ENCODE results near the gene CCDC47.
"Not testable (repeated sequence)": the region's sequence is repeated elsewhere in the genome, so short reads cannot be mapped to it uniquely, and the experiment has no call there.

CCDC47 gene

DNA sequence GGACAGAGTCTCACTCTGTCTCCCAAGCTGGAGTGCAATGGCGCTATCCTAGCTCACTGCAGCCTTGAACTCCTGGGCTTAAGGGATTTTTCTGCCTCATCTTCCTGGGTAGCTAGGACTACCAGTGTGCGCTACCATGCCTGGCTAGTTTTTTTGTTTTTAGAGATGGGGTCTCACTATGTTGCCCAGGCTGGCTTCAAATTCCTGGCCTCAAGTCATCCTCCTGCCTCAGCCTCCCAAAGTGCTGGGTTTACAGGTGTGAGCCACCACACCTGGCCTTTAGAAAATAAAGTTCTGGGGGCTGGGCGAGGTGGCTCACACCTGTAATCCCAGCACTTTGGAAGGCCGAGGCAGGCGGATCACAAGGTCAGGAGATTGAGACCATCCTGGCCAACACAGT is 53.2 kb downstream of the CCDC47 start:
- not testable (repeated sequence) for DNase-seq

DNA sequence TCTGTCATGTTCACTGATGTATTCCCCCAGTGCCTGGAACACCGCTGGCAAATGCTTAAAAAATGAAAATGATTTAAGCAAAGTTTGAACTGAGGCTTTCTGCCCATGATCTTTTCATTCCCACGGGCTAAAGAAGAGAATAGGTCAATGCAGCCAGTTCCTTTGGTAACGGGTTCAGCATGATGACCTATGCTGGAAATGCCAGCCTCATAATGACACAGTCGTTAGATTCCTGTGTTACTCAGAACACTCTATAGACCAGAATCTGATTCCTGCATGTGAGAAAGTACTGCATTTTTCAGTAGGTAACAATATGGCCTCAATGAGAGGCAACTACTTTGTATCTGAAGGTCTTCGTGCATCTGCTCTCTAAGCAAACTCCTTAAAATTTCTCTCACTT is 54.4 kb downstream of the CCDC47 start:
- DNase-seq: no peak

DNA sequence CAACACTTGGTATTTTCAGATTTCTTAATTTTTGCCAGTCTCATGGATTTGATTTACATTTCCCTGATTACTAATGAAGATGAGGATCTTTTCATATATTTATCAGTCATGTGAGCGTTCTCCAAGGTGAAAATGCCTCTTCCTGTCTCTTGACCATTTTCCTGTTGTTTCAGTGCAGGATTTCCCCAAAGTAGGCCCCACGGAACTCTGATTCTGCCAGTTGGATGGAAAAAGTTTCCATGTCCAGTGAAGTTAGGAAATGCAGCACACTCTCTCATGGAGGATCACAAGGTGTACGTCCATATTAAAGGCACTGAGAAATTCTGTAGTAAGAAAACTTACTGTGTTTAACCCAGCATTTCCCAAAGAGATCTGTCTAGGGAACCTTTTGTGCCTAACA is 57.0 kb downstream of the CCDC47 start:
- no peak for DNase-seq

DNA sequence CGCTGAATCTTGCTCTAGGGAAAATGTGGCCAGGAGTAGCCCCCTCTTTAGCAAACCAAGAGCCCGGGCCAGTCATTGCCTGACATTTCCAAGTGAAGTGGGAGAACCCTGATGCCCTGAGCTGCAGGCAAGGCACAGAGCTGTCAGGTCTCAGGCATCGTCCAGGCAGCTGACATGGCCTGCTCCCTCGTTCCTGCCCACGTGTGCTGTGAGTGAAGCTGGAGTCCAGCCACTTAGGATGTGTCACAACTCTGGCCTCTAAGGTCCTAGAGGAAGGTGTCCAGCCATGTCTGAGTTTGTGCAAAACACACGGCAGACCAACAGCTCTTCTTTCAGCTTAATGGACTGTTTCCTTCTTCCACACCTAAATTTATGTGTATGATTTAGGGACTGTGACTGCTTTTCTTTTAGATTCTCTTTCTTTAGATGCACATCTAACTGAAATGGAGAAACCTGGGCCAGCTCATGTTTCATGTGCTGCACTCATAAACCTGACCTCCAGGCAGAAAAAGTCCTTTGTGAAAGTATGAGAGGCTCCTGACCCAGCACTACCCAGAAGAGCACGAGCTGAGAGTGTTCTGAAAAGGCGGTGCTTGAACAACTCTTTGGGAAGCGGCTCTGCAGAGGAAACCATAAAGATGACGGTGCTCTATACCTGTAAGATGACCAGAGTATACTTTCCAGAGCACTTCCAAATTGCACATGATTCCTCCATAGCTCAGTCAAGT is 58.7 kb downstream of the CCDC47 start:
- no peak for DNase-seq

DNA sequence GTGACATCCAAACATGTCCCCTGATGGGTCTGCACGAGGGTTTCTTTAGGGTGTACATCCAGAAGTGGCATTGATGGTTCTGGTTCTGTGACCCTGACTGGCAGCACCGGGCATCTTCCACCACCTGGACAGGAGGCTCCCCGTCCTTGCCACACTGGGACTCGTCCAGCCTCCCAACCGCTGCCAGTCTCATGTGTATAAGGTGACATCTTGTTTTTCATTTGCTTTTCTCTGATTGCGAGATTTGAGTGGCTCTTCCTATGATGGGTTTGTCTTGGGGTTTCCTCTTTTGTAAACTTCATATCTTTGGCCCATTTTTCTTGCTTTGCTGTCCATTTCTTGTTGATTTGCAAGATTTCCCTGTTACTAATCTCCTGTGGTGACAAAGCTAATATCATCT is 64.3 kb downstream of the CCDC47 start:
- no peak for DNase-seq

DNA sequence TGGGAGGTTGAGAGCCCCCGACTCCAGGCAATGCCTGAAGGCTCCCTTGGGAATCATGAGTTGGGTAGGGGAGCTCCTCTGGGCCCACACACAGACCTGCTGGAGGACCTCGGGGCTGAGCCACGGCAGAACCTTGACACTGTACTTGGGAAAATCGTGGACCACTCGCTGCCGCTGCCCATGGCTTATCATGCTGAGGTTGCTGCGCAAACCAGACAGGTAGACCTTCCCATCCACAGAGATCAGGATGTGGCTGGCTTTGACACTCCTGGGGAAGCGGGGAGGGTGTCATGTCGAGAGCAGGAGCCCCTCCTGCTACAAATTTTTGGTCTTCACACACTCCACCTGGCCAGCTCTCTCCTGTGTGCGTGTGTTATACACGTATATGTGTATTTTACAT is 66.2 kb downstream of the CCDC47 start:
- no peak for DNase-seq

DNA sequence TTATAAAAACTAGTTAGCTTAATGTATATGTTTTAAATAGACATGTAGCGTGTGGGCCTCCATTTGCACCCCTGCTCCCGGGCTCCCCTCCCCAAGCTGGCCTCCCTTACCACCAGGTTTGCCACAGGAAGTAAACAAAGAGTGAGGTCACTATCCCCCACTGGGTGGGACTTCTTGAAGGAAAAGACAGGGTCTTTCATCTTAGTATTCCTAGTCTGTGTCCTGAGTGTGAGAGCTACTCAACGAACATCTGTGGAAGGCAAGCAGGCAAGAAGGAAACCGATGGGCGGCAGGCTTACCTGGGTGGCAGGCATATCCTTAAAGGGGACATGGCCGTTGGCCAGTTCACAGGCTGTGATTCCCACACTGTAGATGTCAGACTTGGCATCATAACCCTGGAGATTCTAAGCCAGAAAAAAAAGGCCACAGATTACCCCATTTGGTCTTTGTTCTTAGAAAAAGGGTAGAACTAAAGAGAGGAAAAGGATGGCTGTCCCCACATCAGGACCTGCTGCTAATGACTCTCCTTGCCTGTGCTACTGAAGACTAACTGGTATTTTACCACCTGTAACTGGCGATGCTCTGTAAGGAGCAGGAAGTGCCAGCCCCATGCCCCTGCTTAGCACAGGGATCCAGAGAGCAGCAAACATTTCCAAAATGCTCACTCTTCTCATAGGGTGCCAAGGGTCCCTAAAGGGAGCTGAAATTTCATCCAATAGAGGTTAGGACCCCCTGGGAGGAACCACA is 66.9 kb downstream of the CCDC47 start:
- no peak for DNase-seq

DNA sequence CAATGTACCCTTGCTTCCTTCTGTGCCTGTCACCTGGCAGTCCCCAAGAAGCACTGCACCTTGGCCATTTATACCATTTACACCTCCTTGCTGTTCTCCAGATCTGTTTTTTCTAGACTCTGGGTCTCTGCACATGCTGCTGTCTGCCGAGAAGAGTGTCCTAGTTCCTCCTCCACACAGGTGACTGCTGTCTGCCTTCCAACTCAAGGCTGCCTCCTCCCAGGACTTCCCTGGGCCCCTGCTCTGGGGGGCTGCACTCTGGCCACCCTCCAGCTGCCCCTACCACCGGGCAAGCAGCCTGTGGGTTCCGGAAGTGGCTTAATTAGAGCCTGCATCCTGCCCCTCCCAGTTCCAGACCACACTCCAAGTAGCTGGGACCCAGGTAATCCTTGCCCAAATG is 67.7 kb downstream of the CCDC47 start:
- no peak for DNase-seq

DNA sequence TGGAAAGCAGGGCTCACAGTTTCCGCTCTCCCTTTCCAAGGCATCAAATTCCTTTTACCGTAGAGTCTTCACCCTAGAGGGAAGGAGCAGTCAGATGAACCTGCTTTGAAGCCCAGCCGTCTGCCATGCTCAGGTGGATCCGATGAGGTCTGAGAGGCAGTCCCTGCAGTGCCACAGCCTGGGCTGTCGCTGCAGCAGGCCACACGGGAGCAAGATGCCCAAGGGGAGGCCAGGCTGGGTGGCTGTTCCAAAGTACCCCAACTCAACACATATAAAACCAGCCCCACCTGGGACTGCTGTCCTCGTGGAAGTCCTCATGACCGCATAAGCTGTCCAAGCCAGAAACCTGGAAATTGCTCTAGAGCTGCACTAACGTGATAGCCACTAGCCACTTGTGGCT is 68.6 kb downstream of the CCDC47 start:
- no peak for DNase-seq

DNA sequence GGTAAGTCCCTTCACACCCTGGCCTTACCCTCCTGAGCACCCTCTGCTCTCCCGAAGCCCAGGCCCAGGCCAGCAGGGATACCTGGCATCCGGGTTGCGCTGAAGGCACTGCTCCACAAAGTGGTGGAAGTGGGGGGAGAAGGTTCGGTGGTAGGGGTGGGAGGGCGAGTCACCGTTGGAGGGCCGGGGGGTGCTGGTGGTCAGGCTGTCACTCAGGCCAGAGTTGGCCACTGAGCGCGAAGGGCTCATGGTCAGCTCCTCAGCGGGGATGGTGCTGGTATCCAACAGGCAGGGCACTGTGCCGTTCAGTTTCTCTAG is 69.2 kb downstream of the CCDC47 start:
- DNase-seq: no peak

DNA sequence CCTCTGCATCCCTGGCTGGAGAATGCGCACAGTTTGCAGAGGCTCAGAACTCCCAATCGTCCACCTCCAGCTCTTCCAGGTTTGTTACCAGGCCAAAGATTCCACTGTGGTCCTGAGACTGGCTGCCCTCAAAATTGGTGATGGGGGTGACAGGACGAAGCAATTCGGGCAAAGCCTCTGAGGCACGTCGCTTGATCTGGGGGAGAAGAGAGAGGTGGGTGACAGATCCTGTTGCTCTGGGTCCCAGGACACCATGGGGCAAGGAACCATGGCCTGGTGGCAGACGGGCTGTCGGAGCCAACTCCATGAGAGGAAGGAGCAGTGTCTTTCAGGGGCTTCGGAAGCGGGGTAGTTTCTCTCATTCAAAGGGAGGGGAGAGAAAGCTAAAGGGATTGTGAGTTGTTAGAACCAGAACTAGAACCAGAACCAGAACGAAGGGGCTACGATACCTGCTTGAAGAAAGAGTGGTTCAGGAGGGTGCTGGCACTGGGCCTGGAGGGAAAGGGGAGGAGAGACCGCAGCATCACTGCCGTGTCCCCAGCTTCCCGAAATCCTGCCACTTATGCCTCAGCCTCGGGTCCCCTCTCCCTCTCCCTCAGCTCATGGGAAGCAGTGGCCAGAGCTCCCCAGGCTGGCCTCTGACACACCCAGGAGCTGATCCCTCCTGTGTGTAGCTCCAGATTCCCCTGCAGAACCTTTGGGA is 69.7 kb downstream of the CCDC47 start:
- no peak for DNase-seq

DNA sequence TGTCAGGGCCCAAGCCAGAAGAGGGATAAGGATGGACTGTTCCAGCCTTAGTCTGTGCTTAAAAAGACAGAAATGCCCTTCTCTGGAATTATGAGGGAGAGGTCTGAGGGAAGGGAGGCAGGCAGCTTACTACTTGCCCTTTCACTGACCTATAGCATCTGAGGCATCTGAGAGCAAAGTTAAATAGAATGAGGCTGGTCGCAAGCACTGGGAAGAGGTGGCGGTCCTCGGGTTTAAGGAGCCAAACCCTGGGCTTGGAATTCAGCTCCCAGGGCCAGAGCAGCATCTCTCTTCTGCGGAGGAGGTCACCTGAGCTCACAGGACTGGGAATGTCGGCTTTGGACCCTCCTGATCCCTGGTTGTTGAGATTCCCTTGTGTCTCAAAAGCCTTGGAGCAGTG is 70.4 kb downstream of the CCDC47 start:
- no peak for DNase-seq

DNA sequence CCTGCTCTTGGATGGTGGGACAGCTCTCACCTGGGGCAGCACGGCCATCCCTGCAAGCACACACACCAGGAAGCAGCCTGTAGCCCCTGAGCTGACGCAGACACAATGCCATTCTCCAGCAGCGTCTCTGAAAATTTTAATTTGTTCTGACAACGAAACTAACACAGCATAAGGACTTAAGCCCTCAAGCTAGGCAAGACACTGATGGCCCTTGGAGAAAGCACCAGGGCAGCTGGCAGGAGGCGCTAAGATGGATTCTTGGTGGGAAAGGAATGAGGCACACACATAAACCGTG is 70.7 kb downstream of the CCDC47 start:
- DNase-seq: no peak

DNA sequence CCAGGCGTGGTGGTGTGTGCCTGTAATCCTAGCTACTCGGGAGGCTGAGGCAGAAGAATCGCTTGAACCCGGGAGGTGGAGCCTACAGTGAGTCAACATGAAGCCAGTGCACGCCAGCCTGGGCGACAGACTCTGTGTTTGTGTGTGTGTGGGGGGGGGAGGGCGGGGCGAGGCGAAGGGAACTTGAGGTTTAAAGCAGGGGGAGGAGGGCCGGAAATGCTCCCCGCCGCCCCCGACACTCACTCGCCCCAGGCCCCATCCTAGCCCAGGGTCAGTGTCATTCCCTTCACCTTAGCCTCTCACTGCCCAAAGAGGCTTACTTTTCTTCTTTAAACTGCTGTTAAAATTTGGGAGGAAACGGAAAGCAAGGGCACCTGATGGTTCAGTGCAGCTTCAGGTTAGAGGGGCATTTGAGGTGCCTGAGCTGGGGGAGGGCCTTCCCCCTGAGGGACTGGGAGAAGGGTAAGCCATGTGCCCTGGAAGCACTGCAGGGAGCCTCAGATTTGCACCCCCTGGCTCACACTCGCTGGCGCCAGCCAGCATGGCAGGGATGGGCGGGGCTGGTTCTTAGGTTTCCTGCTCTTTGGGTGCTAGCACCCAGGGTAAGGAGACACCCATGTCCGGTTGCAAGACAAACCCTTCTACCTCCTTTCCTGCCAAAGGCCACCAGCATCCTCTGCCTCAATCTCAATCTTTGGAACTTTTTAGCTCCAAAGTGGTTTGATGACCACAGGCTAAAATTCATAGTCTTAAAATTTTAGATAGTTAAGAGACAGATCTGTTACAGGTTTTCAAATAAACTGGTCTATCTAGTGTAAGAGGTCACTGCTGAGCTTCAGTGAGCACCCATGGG is 71.3 kb downstream of the CCDC47 start:
- DNase-seq: peak; percentile 86

DNA sequence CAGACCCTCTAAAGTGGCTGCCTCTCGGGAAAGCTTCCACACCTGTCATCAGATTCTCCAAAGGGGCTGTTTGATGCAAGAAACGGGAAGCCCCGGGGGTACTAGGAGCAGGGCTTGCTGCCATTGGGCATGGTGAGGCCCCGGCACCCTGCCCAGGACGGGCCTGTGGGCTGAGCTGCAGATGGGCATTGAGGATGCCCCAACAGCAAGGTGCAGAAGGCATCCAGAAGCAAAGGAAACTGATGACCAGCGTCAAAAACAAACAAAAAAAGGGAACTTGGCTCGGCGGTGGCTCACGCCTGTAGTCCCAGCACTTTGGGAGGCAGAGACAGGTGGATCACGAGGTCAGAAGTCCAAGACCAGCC is 72.0 kb downstream of the CCDC47 start:
- DNase-seq: no peak

DNA sequence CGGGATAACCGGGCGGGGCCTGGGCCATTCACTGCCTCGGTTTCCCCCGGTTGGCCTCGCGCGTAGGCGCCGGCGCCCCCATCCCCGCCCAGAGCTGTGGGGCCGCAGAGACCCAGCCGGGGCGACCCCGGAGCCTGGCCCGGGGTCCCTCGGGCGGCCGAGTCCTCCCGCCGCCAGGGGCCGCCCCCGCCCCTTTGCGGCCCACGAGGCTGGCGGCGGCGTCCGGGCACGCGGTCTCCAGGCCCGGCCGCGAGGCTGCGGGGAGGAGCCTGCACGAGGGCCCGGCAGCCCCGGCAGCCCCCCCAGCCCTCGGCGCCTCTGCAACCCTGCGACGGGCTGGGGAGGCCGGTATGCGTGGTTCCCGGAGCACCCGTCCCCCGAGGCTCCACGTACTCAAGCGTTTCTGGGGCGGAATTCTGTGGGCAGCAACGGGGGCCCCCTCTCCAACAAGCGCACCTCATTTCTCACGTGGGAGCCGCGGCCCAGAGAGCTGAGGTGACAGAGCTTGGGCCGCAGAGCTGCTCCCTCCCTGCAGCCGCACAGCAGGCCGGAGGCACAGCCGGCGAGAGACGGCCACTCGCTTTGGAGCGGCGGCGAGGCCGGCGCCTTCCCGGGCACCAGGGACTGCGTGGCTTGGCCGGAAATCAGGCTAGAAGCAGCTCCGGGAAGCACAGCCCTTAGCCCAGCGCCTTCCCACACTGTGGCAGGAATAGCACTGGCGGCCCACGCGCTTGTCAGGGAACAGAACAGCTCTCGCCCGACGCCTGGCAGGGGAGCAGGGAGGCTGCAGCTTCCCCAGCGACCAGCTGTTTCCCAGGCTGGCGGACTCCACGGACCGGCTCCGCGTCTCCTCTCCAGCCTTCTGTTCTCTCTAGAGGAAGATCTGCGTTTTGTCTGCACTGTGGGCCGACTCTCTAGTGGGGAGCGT is 72.6 kb downstream of the CCDC47 start:
- peak; percentile 57 for DNase-seq

DNA sequence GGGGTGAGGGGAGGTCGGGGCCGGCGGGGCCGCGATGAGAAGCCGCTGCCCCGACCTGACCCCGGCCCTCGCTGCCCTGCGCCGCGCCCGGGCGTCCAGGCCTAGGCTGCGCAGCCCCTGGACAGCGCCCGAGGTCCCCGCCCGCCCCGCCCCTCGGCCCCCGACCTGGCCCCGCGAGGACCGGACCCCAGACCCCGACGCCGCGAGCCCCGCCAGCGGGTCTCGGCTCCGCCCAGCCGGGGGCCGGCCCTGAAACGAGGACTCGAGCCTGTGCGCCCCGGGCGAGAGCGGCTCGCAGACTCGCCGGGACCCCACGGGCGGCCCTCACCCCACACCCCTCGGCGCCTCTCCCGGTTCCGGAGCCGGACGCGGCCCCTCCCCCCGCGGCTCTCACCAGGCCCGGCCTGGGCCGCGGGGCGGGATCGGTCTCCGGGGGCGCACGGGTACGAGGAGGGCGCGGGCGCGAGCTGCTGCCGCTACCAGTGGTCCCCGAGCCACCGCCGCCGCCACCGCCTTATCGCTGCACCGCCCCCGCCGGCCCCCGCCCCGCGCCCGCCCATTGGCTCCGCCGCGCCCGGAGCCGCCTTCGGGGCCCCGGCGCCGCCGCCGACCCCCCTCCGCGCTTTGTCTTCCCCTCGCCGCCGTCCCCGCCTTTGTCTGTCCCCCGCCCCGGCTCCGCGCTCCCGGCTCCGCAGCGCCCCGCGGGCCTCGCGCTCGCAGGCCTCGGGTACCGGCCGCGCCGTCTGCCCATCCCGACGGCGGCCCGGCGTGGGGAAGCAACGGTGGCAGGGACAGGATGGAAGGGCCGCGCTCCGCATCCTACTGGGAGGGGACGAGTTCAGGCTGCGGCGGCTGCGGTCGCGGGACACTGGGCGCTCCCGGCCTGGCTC is 73.5 kb downstream of the CCDC47 start, which contains the start of gene LIMD2:
Gene LIMD2, minus strand, starts transcription at position 488 of the 890 bp plus-strand sequence. CDS start 827 bp downstream, outside the sequence.
- DNase-seq: peak; percentile 79

DNA sequence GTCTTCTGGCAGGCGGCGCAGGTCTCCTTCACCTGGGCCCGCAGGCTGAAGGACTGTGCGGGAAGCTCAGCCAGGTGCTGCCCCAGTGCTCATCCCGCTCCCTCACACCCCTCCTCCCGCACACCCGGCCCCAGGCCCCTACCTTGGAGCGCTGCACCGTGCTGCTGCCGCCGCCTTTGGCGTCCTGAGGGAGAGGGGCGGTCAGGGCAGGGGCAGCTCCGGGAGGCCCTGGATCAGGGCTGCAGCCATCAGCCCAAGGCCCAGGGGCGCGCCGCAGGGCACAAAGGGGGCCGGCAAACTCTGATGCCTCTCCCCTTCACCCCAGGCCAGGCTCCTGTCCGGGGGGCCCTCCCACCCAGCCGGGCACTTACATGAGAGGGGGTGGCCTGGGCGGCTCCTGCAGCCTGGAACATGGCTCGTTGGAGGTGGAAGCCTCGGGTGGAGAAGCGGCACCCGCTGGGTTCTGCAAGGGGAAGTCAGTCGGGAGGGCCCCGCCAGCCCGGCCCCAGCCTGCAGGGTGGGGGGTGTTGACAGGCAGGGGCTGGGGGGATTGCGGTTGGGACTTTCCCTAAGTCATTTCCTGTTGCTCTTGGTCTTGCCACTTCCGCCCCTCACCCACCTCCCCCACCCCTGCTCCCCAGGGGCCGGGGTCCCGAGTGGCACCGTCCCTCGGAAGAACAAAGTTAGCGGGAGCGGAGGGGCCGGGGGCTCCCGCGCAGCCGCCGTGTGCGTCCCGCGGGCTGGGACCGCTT is 74.3 kb downstream of the CCDC47 start:
- peak; percentile 89 for DNase-seq

DNA sequence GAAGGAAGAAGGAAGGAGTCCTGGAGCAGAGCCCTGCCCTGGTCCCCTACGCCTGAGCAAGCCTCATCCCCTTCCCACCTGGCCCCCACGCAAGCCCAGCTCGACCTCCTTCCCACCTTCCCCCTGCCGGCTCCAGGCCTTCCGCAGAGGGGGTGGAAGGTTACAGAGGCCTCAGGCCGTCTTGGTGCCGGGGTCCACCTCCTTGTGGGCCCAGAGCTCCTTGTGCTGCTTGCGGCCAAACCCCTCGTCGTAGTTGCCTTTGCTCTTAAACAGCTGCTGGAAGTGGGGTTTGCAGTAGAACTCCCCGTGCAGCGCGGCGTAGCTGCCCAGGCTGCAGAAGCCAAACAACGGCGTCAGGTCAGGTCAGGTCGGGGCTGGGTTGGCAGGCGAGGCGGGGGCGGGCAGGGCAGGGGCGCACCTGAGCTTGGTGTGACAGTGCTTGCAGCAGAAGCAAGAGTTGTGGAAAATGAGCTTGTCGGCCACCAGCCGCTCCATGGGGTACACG is 75.0 kb downstream of the CCDC47 start:
- peak; percentile 32 for DNase-seq

All from activated CD4-positive, alpha-beta T cell treated with anti-CD3 and anti-CD28 coated beads, Interleukin-2, amount 50 U/mL, for 16 hours (primary cell).